ENCODE data around the gene ADGRV1.

ADGRV1 gene

DNA sequence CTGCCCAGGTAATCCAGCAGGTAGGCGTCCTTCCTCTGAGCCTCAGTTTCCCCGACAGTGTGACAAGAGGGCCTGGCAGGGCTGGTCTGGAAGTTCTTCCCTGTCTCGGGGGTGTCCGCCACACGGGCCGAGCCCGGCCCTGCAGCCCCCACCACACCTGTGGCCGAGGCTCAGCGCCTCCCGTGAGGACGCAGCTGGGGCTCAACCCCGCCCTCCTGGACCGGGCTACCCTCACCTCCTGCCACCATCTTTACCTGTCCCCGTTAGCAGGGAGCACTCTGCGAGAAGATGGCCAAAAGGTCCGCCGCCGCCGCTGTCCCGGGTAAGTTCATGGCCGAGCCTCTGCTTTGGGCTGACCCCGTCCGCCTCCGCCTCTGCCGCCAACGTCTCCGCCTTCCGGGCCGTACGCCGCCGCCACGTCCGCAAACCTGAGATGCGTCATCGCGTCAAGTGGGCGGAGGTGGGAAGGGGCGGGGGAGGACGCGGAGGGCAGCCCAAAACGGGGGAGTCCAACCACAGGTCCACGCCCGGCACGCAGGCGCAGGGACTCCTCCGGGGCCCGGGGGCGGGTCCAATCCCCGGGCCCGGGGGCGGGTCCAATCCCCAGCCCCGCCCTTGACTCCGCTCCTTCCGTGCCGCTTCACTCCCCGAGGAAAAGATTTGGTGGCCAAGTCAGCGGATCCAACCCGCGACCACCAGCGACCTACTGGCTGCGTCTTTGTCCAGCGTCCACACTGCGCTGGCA lies 29.2 kb upstream of the ADGRV1 start, which contains the start of gene LYSMD3:
TSS of gene LYSMD3 (minus strand) at position 391 of the 745 bp plus-strand sequence. CDS start 4,295 bp downstream, outside the sequence.
- H3K9me3 ChIP-seq (ENCODE audit: control insufficient read depth, insufficient read depth, low read length): no peaks in the 10 kb centered on the region
- no peaks in the 10 kb centered on the region for H4K20me1 ChIP-seq (ENCODE audit: control insufficient read depth, insufficient read depth, low read depth, low read length)
- H3K9me2 ChIP-seq (replicated peaks; ENCODE audit: control insufficient read depth, low read length): no peaks in the 10 kb centered on the region
- 0 out of 2 replicates have a peak, but pooled peaks cover 2% of the 10 kb centered on the region for H3F3A ChIP-seq (ENCODE audit: control insufficient read depth, insufficient read depth)
- H3K27me3 ChIP-seq (ENCODE audit: control insufficient read depth, low read length): peaks cover 24% of the 10 kb centered on the region
- peaks cover 28% of the 10 kb centered on the region for H3K36me3 ChIP-seq (ENCODE audit: control insufficient read depth, low read length)
- no peak for TF ChIP-seq EZH2phosphoT487 (IDR thresholded peaks at IDR 0.05; ENCODE audit: borderline replicate concordance, low read length)
- TF ChIP-seq, protein P1, sequence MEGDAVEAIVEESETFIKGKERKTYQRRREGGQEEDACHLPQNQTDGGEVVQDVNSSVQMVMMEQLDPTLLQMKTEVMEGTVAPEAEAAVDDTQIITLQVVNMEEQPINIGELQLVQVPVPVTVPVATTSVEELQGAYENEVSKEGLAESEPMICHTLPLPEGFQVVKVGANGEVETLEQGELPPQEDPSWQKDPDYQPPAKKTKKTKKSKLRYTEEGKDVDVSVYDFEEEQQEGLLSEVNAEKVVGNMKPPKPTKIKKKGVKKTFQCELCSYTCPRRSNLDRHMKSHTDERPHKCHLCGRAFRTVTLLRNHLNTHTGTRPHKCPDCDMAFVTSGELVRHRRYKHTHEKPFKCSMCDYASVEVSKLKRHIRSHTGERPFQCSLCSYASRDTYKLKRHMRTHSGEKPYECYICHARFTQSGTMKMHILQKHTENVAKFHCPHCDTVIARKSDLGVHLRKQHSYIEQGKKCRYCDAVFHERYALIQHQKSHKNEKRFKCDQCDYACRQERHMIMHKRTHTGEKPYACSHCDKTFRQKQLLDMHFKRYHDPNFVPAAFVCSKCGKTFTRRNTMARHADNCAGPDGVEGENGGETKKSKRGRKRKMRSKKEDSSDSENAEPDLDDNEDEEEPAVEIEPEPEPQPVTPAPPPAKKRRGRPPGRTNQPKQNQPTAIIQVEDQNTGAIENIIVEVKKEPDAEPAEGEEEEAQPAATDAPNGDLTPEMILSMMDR (IDR thresholded peaks at IDR 0.05; ENCODE audit: low read depth, low read length, poor library complexity, severe bottlenecking): no peak
- H3K27ac ChIP-seq (ENCODE audit: low read depth, low read length): peak within 1 kb of the TSS; percentile 49
- H3K4me3 ChIP-seq (ENCODE audit: low read length): peak within 1 kb of the TSS; percentile 92
- peaks cover 33% of the 10 kb centered on the region for H3K4me1 ChIP-seq (ENCODE audit: control insufficient read depth, low read length)
- peak within 1 kb of the TSS; percentile 91 for H3K4me2 ChIP-seq (ENCODE audit: low read length)
- peaks cover 44% of the 10 kb centered on the region for H3K79me2 ChIP-seq (ENCODE audit: control insufficient read depth, low read length)

DNA sequence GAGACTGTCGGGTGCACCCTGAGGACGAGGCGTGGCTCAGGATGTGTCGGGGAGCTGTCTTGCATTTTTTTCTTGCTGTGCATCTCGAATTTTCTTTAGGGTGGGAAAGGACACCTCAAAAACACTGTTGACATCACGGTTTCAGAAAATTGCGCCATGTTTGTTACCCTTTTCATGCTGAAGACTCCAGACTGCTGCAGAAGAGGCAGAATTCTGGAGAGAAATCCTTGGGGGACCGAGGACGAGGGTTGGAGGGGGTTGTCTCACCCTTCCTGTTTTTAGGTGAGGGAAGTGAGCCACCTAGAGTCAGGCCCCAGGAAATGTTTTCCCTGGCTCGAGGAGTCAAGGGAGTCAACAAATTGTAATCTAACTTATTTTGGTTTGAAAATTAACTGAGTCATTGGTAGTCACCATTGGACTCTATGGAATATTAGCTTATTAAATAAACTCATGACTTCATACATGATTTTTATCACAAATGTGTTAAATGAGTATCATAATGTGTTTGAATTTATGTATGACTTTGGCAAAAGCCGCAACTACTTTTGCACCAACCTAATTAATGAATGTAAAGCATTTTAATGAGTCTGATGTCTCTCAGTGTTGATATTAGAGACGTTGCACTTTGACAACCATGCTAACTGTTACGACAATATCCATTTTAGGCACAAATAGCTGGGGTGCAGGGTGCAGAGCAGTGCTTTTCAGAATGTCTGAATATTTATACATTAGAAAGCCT lies 28.5 kb upstream of the ADGRV1 start:
- Histone ChIP-seq H3K9me2 (replicated peaks; ENCODE audit: control insufficient read depth, low read length) (no peaks in the 10 kb centered on the region), H3K27ac (ENCODE audit: low read depth, low read length) (peak overlapping the region; percentile 49), H3K4me3 (ENCODE audit: low read length) (peak overlapping the region; percentile 92), H4K20me1 (ENCODE audit: control insufficient read depth, insufficient read depth, low read depth, low read length) (no peaks in the 10 kb centered on the region), H3K4me1 (ENCODE audit: control insufficient read depth, low read length) (peaks cover 33% of the 10 kb centered on the region), H3K27me3 (ENCODE audit: control insufficient read depth, low read length) (peaks cover 24% of the 10 kb centered on the region), H3K36me3 (ENCODE audit: control insufficient read depth, low read length) (peaks cover 20% of the 10 kb centered on the region), H3F3A (ENCODE audit: control insufficient read depth, insufficient read depth) (0 out of 2 replicates have a peak, but pooled peaks cover 2% of the 10 kb centered on the region), H3K9me3 (ENCODE audit: control insufficient read depth, insufficient read depth, low read length) (no peaks in the 10 kb centered on the region), H3K4me2 (ENCODE audit: low read length) (peak overlapping the region; percentile 91), H3K79me2 (ENCODE audit: control insufficient read depth, low read length) (peaks cover 40% of the 10 kb centered on the region)
- TF ChIP-seq, protein P1 (IDR thresholded peaks at IDR 0.05; ENCODE audit: low read depth, low read length, poor library complexity, severe bottlenecking): peak; percentile 81
- TF ChIP-seq EZH2phosphoT487 (IDR thresholded peaks at IDR 0.05; ENCODE audit: borderline replicate concordance, low read length): no peak

DNA sequence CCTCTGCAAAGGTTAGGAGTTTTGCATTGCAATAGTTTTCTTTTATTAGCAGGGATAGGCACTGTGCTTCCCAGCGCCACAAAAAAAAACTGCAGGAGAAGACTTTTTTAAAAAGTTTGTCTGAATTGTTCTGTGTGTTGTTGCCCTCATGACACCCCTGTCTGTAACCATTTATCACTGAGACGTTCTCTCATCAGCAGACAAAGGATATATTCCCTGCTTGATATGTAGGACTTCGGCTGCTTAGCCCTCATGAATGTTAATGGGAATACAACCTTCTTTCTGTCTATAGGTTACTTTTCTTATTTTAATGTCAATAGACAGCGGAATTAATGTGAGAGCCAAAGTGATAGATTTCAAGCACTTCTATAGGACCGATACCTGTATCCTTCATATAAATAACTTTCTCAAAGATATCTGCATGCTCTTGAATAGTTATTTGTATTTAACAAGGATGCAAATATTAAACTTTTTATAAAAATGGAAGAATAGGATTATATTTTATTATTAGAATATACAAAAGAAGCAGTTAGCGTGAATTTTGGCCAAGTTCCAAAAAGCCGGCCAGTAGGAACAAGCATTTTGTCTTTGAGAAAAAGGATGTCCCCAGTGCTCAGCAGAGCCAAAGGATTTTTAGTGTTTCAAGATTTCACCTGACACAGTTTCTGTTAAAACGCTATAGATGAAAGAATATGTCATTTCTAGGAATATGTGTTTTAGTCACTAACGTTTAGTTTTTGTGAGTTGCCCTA lies 27.7 kb upstream of the ADGRV1 start:
- Histone ChIP-seq H3K27ac (ENCODE audit: low read depth, low read length) (no peak overlapping the region), H3F3A (ENCODE audit: control insufficient read depth, insufficient read depth) (0 out of 2 replicates have a peak, but pooled peaks cover 2% of the 10 kb centered on the region), H3K36me3 (ENCODE audit: control insufficient read depth, low read length) (peaks cover 19% of the 10 kb centered on the region), H3K4me1 (ENCODE audit: control insufficient read depth, low read length) (peaks cover 33% of the 10 kb centered on the region), H3K9me2 (replicated peaks; ENCODE audit: control insufficient read depth, low read length) (no peaks in the 10 kb centered on the region), H3K27me3 (ENCODE audit: control insufficient read depth, low read length) (peaks cover 28% of the 10 kb centered on the region), H3K4me3 (ENCODE audit: low read length) (no peak overlapping the region; the same call in 1 of the 2 replicates), H3K79me2 (ENCODE audit: control insufficient read depth, low read length) (peaks cover 35% of the 10 kb centered on the region), H3K4me2 (ENCODE audit: low read length) (peak overlapping the region; percentile 91; the same call in 1 of the 2 replicates), H4K20me1 (ENCODE audit: control insufficient read depth, insufficient read depth, low read depth, low read length) (no peaks in the 10 kb centered on the region), H3K9me3 (ENCODE audit: control insufficient read depth, insufficient read depth, low read length) (no peaks in the 10 kb centered on the region)
- TF ChIP-seq, protein P1 (IDR thresholded peaks at IDR 0.05; ENCODE audit: low read depth, low read length, poor library complexity, severe bottlenecking): no peak
- no peak for TF ChIP-seq EZH2phosphoT487 (IDR thresholded peaks at IDR 0.05; ENCODE audit: borderline replicate concordance, low read length)

Data from DOHH2 (cell line).